HG03565 (cell line): ENCODE measurements around the gene CLK3.
"Not testable (repeated sequence)": the region's sequence is repeated elsewhere in the genome, so short reads cannot be mapped to it uniquely, and the experiment has no call there.

ENCODE experiments used
- ATAC-seq: cut with Tn5 transposase; IDR thresholded peaks from one replicate; pipeline ENCODE4 v1.9.1; 2021; ENCODE audit warnings: mild to moderate bottlenecking, moderate library complexity; ENCODE audit not compliant: unreplicated experiment

Gene CLK3

DNA sequence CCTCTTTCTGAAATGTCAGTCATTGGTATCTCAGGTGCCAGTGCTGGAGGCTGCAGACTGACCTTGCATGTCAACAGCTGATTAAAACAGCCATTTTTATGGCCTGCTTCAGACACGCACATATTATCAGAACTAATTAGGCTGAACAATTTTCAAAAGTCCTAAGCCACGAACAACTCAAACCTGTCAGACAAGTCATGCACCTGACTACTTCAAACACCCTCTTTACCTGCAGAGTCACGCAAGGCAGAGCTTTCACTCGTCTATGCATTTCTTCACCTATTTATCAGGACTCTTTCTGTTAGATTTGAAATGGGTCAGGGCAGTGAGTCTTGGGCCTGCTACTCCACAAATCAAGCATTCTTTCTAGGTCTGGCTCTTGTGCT lies 26.7 kb downstream of the CLK3 start:
- no peak for ATAC-seq

DNA sequence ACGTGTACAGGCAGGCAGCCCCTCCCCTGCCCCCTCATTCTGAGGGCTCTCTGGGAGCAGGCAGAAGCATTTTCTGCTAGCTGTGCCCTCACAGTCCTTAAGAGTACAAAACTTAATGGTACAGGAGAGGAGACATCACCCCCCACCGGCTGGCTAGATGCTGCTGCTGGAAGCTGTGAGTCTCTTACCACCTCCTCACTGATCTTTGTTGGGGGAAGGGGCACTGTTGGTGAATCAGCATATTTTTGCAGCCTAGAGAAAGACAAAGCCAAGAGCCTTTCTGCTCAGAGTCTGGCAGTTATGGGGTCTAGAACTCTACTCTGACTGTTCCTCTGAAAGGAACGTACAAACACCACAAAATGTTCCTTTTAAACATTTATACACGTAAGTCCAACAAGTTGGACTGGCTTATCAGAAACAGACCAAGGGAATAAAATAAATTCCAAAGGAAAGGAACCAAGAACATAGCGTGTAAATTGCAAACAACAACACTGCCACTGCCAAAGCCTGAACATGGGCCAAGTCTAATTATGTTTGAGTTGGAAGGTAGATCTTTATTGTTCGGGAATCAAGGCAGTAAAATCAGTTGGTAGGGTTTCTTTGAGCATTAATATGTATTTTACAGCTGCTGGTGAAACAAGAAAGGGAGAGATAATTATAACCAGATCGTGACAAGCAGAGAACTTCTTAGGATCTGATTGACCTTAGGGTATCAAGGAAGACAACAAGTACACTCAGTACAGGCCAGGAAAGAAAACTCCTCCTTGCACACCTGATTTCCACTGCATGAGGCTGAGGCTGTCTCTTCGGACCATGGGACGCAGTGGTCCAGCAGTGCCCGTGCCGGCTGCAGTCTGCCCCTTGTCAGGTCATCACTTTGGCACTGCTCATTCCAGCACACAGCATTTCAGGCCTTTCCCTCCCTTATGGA lies 27.4 kb downstream of the CLK3 start:
- ATAC-seq: no peak

DNA sequence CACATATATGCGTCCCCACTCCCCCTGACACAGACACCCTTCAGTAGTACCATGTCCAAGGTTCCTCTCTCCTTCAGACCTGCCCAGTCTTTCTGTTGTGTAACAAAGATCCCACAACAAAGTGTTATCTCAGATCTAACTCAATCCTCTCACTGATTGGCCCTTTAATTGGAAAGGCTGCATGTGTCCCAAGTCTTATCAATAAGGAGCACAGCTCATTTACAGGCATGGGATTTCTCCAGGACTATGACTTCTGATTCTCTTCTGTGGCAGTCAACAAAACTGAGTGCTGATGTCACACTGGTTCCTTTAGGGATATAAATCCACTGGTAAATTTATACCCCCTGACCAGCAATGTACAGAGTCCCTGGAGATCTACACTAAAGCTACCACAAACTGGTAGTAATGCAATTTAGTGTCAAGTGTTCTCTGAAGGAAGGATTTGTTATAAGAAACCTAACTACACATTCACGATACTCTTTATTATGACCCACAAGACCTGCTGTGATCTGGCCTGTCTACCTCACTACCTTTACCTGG lies 28.1 kb downstream of the CLK3 start:
- ATAC-seq: no peak

DNA sequence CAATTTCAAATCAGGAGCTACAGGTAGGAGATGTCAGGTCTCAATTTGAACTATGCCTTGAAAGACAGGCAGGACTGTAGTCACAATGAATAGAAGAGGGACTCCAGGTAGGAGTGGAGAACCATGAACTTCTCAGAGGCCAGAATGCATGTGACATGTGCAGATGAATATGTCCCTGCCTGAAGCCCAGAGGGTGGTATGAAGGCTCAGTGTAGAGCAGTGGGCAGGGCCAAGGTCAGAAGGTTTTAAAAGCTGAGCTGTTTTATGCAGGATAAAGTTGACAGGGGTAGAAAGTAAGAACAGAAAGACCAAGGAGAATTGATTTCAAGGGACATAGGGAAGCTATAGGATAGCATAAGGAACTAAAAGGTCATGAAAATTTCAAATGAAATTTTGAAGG lies 30.8 kb downstream of the CLK3 start:
- no peak for ATAC-seq

DNA sequence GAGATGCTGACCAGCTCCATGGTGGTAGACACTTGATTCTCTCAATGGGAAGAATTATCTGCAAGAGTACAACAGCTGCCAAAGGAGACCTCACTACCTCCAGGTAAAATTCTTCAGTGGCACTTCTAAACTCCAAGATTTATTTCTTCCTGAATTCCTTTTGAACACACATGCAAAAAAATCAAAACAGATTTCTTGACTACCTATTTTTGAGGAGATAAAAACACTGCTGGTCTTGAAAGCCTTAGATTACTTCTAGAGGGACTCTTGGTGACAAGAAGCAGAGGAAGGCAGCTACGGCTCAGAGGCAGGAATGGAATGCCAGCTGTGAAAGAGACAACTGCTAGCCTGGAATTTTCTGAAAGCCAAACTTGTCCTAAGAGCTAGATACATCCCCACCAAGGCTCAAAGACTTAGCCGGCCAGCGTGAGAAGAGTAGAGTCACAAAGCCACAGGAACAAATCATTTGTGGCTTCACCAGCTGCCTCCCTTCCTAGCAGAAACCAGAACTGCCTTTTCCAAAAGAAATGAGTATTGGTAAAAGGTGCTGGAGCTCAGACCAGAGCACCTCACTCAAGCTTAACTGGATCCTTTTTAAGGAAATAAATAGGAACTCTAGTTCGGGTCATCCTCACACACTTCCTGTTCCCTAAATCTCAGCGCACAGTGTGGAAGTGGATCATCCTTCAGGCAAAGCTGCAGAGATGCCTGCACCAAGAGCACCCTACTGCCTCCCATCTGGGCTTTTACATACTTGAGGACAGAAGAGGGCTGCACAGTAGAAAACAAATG lies 32.6 kb downstream of the CLK3 start:
- no peak for ATAC-seq

DNA sequence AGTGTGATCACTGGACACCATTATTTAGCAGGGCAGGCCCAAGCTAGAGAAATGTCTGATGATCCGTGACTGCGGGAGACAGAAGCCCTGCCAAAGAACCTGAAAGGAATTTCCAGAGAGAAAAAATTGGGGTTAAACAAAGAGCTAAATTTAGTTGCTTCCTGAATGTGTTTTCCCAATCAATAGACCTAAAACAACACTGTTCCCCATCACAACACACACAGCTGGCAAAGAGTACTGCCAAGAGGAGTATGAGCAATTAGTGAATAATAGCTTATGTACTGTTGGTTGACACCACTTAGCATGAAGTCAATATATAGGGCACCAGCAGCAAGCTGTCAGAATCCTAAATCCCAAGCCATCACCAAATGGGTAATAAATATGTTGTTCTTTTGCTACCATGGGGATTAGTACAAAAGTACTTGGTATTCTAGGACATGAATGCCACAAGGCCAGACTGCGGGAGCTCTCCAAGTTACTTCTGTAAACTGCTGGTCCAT lies 35.7 kb downstream of the CLK3 start:
- ATAC-seq: no peak

DNA sequence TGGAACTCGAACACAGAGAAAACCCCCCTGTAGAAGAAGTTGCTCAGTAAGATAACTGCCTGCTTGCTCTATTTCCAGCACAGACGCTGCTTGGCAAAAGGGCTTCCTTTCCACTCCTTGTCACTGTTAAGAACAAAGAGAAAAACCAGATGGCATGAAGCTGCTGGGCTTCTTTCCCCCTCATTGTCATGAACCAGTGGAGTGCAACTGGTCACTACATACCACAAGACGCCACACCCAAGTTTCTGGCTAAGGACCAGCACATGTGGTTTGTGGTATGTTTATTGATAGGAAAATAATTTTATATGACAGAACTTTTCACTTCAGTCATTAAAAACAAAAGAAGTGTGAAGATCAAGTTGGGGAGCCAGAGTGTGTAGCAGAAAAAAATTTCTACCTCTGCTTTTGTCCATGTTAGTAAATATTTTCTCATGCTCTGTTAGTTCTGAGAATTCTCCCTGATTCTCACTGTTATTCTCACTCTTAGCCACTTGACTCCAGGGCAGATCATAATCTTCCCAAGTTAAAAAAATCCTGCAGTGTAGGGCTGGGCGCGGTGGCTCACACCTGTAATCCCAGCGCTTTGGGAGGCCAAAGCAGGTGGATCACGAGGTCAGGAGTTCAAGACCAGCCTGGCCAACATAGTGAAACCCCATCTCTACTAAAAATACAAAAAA lies 37.9 kb downstream of the CLK3 start:
- ATAC-seq: no peak

DNA sequence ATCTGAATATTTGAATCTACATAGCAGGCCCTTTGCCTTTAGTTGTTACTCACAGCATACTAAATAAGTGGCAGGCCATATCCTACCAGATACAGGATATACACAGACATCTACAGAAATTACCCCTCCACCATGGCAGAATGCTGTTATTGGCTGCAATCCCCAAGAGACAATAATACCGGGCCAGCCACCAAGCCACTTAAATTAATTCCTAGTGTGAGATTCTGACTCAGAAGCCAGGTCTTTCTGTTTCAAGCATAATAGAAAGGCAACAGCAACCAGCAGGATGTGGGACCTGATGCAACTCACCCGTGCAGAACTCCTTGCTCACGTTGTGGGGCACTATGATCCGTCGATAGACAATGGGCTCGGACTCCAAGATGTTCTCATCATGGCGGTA lies 39.8 kb downstream of the CLK3 start:
- ATAC-seq: no peak

DNA sequence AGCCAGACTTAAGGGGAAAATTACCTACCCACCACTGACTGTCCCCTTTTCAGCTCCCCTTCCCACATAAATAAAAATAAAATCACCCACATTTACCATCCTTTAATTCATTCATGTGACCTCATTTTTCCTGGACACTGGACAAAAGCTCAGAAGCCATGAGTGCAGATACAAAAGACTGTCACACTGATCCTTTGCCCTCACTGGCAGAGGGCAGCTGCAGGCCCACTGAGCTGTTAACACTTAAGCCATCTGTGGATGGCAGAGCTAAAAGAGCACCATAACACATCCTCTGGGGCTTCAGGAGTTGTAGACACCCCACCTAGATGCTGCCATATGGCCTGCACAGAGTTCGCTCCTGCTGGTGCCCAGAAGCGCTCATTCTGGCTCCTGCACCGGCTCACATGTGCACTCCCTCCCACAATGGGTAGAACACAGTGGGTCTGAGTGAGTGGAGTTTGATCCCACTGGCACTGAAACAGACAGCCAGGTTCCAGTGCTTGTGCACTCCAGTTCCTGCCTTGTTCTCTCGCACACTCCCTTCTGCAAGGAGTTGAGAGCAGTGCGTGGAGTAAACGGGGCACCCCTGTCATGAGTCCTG lies 41.4 kb downstream of the CLK3 start:
- ATAC-seq: no peak

DNA sequence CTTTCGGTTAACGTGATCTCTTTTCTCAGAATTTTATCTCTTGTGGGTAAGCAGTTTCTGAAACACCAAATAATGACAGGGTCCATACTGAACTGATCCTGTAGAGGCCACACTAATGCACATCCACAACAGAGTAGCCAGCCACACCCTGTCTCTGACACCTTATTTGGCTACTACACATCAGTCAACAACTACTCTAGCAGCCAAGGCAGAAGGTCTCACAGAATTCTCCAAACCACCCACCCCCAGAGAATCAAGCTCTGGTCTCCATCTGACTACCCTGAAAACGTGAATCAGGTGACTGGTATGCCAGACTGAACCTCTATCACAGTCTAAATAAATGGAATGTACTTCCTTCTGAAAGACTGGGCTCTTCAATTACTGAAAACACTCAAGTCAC lies 42.2 kb downstream of the CLK3 start:
- no peak for ATAC-seq

DNA sequence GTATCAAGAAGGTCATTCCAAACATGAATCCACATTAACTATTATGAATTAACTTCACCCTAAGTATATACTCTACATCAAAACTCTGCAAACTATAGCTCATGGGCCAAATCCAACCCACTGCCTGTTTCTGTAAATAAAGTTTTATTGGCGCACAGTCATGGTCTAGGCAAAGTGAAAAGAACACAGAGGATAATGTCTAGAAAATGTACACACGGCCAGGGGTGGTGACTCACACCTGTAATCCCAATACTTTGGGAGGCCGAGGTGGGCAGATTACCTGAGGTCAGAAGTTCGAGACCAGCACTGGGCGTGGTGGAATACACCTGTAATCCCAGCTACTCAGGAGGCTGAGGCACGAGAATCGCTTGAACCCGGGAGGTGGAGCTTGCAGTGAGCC lies 45.6 kb downstream of the CLK3 start:
- not testable (repeated sequence) for ATAC-seq

DNA sequence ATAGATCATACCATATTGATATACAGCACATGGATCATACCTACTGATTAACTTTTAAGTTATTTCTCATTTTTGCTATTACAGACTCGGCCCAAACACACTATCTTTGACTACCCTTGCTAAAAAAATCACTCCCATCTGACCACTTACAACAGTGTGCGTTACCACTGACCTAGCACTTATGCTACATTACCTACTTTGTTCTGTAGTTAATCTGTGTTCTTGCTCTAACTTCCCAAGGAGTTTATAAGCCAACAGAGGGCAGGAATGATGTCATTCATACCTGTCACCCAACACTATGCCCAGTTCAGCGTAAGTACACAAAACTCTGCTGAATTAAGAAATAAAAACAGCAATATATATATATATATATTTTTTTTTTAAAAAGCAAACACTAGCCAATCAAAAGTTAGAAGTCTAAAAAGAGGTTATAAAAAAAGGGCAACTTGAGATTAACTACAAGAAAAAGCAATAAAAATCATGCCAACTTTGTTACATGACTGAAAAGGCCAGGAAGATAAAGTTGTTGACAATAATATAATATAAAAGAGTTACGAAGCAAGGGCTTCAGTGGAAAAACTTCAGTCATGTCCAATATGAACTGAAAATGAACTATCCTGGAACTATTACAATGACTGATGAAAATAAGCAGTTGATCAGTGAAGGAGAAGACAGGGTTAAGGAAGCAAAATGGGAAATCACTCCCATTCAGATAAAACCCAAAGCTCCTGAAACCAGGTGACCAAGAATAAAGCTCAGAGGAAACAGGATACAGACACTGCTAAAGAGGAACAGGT lies 46.6 kb downstream of the CLK3 start:
- no peak for ATAC-seq

DNA sequence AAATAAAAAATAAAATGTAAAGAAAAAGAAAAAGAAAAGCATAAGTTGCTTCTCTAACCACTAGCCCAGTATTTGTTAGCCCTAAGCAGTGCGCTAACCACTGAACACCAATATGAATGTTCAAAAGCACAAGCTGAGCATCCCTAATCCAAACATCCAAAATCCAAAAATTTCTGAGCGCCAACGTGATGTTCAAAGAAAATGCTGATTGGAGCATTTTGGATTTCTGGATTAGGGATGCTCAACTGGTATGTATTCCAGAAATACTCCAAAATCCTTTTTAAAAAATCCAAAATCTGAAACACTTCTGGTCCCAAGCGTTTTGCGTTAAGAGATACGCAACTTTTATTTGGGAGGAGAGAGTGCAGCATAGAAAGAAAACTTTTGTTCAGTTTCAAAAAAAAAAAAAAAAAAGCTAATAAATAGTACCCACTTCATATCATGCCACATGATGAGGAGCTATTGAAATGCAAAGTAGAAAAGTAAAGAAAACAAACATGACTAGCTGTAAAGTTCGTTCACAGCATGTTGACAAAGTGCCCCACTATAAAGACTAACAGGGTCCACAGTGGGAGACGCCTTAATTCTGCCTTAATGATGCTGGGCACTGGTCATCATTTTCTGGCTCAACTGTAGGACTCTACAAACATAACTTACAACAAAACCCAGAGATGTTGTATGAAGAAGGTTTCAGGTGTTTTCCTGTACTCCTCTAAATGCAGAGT lies 47.8 kb downstream of the CLK3 start:
- ATAC-seq: no peak

DNA sequence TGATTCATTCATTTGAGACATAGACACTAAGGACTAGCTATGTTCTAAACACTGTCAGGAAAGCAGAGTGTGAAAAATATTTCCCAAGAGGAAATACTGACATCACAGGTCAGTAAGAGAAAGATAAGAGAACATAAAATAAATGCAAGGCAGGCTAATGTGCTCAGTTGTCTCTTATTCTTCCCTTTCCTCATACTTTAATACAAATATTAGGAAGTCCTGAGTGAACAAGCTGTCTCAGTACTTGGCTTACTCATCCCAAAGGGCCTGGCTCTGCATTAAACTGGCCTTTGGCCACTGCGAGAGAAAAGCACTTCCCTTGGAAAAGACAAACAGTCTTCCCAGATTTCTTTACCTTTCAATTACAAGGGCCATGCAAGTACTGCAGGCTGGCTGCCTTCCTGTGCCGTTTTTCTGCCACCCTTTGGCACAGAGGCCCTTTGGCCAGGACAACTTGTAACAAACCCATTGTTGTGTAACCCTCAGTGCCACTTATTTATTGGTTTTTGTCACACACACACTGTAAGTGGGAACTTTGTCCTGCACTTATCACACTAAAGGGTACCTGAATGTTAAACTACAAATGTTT lies 48.5 kb downstream of the CLK3 start:
- no peak for ATAC-seq

DNA sequence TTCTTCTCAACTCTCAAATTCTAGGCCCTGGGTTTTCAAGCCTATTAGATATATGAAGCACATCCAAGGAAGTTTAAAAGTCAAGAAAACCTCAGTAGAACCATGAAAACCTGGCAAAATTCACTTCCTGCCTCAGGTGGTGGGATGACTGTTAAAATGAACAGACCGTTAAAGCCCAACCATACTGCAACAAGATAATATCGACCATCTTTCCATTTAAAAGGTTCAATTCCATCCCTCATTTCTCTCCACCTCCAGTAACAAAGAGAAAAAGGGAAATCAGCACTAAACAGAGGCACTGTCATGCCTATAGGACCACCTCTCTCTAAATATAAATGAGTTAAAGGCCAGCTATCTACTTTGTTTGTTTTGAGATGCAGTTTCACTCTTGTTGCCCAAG lies 49.0 kb downstream of the CLK3 start:
- no peak for ATAC-seq

DNA sequence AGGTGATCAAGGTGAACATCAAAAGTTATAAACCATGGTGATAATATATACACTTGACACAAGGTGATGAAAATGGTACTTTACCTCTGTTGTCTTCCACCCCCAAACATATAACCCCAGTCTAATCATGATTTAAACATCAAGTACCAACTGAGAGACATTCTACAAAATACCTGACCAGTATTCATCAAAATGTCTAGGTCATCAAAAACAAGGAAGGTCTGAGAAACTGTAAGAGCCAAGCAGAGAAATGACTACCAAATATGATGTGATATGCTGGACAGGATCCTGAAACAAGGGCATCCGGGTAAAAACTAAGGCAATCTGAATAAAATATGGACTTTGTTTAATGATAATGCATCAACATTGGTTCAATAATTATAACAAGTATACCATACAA lies 52.3 kb downstream of the CLK3 start:
- ATAC-seq: no peak

DNA sequence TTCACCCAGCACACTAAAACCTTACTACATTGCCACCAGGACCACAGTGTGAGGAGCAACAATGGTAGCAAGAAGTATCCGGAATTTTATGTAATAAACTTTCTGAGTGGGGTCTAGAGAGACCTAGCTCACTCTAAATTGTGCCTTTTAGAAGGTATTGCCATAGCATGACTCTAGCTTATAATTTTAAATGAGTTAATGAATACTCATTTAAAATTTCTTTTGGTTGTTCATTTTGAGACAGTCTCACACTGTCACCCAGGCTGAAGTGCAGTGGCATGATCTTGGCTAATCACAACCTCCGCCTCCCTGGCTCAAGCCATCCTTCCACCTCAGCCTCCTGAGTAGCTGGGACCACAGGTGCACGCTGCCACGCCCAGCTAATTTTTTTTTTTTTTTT lies 54.0 kb downstream of the CLK3 start:
- ATAC-seq: no peak

DNA sequence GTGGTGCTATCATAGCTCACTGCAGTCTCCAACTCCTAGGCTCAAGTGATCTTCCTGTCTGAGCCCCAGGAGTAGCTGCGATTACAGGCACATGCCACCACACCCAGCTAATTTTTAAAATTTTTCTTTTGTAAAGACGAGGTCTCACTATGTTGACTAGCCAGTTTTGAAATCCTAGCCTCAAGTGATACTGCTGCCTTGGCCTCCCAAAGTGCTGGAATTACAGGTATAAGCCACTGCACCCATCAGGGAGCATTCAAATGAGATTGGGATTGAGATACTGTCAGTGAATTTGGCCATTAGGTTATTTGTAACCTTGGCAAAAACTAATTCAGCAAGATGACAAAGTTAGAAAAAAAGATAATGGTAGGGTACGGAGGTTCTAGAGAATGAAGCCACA lies 58.5 kb downstream of the CLK3 start:
- no peak for ATAC-seq

DNA sequence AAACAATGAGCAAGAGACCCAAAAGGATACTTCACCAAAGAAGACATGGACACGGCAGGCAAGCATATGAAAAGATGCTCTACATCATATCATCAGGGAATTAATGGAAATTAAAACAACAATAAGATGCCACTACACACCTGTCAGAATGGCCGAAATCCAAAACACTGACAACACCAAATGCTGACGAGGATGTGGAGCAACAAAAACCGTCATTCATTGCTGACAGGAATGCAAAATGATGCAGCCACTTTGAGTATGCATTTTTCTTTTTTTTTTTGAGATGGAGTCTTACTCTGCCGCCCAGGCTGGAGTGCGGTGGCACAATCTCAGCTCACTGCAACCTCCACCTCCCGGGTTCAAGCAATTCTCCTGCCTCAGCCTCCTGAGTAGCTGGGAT lies 61.2 kb downstream of the CLK3 start:
- no peak for ATAC-seq
